Body of pancreas (tissue), 4 donors: ENCODE measurements around the gene AGAP1. TPM values are rescaled to one million over a fixed set of nuclear protein-coding genes. Genes with fewer than 3 reads are reported as not detected.

ENCODE experiments used
- ATAC-seq: fragments of 150-250 bp; one replicate; pipeline ENCODE4 v1.9.1; 2016
- DNase-seq, 4 donors: peaks; one replicate each; pipeline ENCODE4 v3.0.0-alpha.2; 2019
- H3K27ac ChIP-seq, 4 donors: fragments of 200-600 bp; sonication (generic); 1 replicate in 3 of 4; 2 replicates in 1 of 4; pipeline versions ENCODE4 v1.5.1 to v1.6.1; 2016 to 2019; ENCODE audit warnings: mild to moderate bottlenecking in 1 of 4, mixed read lengths in 1 of 4, moderate library complexity in 1 of 4
- H3K27me3 ChIP-seq, 2 donors: fragments of 200-600 bp; sonication (generic); one replicate each; pipeline ENCODE4 v1.6.0; 2016; ENCODE audit warnings: mild to moderate bottlenecking in 1 of 2
- H3K36me3 ChIP-seq, 2 donors: fragments of 200-600 bp; sonication (generic); replicated peaks in 1 of 2; 2 replicates each; pipeline ENCODE4 v1.5.1; 2016; ENCODE audit warnings: low read depth in 2 of 2; ENCODE audit not compliant: insufficient read depth in 1 of 2
- H3K4me1 ChIP-seq: fragments of 200-600 bp; sonication (generic); one replicate; pipeline ENCODE4 v1.6.0; 2016
- H3K4me3 ChIP-seq, 2 donors: fragments of 200-600 bp; sonication (generic); 1 replicate in 1 of 2; 2 replicates in 1 of 2; pipeline ENCODE4 v1.5.1; 2016 to 2019
- H3K9me3 ChIP-seq, 3 donors: fragments of 200-600 bp; sonication (generic); 1 replicate in 2 of 3; 2 replicates in 1 of 3; pipeline ENCODE4 v1.5.1; 2016
- CTCF ChIP-seq, 7 experiments: fragments of 450-650 bp in 4 of 7; fragments of 200-600 bp in 3 of 7; sonication (generic) in 3 of 7; IDR thresholded peaks; one replicate each; pipeline ENCODE4 v1.5.1; 2016 to 2019; ENCODE audit warnings: antibody characterized with exemption in 7 of 7
- POLR2A ChIP-seq, 3 donors: fragments of 450-650 bp; IDR thresholded peaks; one replicate each; pipeline ENCODE4 v1.6.1; 2016; ENCODE audit warnings: antibody characterized with exemption in 3 of 3, mild to moderate bottlenecking in 2 of 3
- WGBS, 2 donors: methylation state at CpG; one replicate each; pipeline ENCODE4 v1.1.5; 2017; 5-methylcytosine and 5-hydroxymethylcytosine counted together
- intact Hi-C: fragments of 100-400 bp; cut with DNase I; formaldehyde crosslinking; loops from one replicate; pipeline ENCODE4 v1.15.1; 2023
- total RNA-seq, 2 donors: library from RNA; depleted of rRNA; stranded (reverse); fragments of >200 nt; gene quantifications; one replicate each; pipeline ENCODE4 v1.1.0, GENCODE V29; 2016

AGAP1 gene
- total RNA-seq, 2 donors from 2014 or later, result 21.3 to 32.6 TPM

- Histone ChIP-seq H3K27me3 (no peaks in the 10 kb centered on the region), H3K4me1 (no peaks in the 10 kb centered on the region), H3K9me3 (no peaks in the 10 kb centered on the region), H3K4me3 (no peak overlapping the region), H3K36me3 (no peaks in the 10 kb centered on the region), H3K27ac (no peak overlapping the region)
- ATAC-seq, result no peak
- WGBS, 2 donors, result 94 to 96% methylated on average over 13 of the region's 13 CpGs
- intact Hi-C loops, result no loop called here
- no peak for DNase-seq
- TF ChIP-seq POLR2A (IDR thresholded peaks at IDR 0.05) (no peak), CTCF (IDR thresholded peaks at IDR 0.05) (no peak)
Observed at GRCh38 chr2:235850771-235851551, 357.1 kb downstream of the AGAP1 start.

- 89 to 95% methylated on average over 26 of the region's 26 CpGs for WGBS, 2 donors
- no peak overlapping the region for H3K27ac ChIP-seq
- intact Hi-C loops, result no loop called here
- H3K4me1 ChIP-seq, result no peaks in the 10 kb centered on the region
- H3K36me3 ChIP-seq, result no peaks in the 10 kb centered on the region
- H3K4me3 ChIP-seq, result no peak overlapping the region
- ATAC-seq (no peak), DNase-seq (no peak)
- no peaks in the 10 kb centered on the region for H3K9me3 ChIP-seq
- no peaks in the 10 kb centered on the region for H3K27me3 ChIP-seq
- TF ChIP-seq POLR2A (IDR thresholded peaks at IDR 0.05) (no peak), CTCF (IDR thresholded peaks at IDR 0.05) (no peak)
Observed at GRCh38 chr2:235851828-235852525, 358.1 kb downstream of the AGAP1 start.

GRCh38 chr2:235852526-235852920 lies 358.7 kb downstream of the AGAP1 start:
- Histone ChIP-seq H3K27me3 (no peaks in the 10 kb centered on the region), H3K4me1 (no peaks in the 10 kb centered on the region), H3K36me3 (no peaks in the 10 kb centered on the region), H3K4me3 (no peak overlapping the region), H3K27ac (no peak overlapping the region), H3K9me3 (no peaks in the 10 kb centered on the region)
- TF ChIP-seq POLR2A (IDR thresholded peaks at IDR 0.05) (no peak), CTCF (IDR thresholded peaks at IDR 0.05) (no peak)
- no peak for ATAC-seq
- DNase-seq, result no peak
- intact Hi-C loops, result no loop called here
- WGBS, 2 donors, result 71 to 72% methylated on average over 7 to 11 of the region's 11 CpGs

GRCh38 chr2:235854276-235854675 lies 360.4 kb downstream of the AGAP1 start:
- H3K36me3 ChIP-seq, result no peaks in the 10 kb centered on the region
- intact Hi-C loops, result no loop called here
- TF ChIP-seq POLR2A (IDR thresholded peaks at IDR 0.05) (no peak), CTCF (IDR thresholded peaks at IDR 0.05) (no peak)

More at GRCh38 chr2:235854276-235854675, 360.4 kb downstream of the AGAP1 start:
- H3K27me3 ChIP-seq, result no peaks in the 10 kb centered on the region
- DNase-seq (no peak), ATAC-seq (no peak)
- H3K4me3 ChIP-seq, result no peak overlapping the region
- 90 to 95% methylated on average over 9 of the region's 9 CpGs for WGBS, 2 donors
- no peaks in the 10 kb centered on the region for H3K9me3 ChIP-seq
- H3K27ac ChIP-seq, result no peak overlapping the region
- no peaks in the 10 kb centered on the region for H3K4me1 ChIP-seq
